Measurements from ENCODE around the gene PDE6A. TPM values are rescaled to one million over a fixed set of nuclear protein-coding genes. Genes with fewer than 3 reads are reported as not detected.

Gene PDE6A
- total RNA-seq, 1 donor from 2014 or later, result not detected

GRCh38 chr5:149837680-149838269 is 106.8 kb downstream of the PDE6A start:
- no peak overlapping the region for H3K4me3 ChIP-seq
- H3K27me3 ChIP-seq, result no peaks in the 10 kb centered on the region
- no peaks in the 10 kb centered on the region for H3K36me3 ChIP-seq
- H3K4me1 ChIP-seq, result no peaks in the 10 kb centered on the region
- no peak for DNase-seq (ENCODE audit: low spot score in 2 of 2)
- no peaks in the 10 kb centered on the region for H3K9me3 ChIP-seq
- TF ChIP-seq, protein P1, sequence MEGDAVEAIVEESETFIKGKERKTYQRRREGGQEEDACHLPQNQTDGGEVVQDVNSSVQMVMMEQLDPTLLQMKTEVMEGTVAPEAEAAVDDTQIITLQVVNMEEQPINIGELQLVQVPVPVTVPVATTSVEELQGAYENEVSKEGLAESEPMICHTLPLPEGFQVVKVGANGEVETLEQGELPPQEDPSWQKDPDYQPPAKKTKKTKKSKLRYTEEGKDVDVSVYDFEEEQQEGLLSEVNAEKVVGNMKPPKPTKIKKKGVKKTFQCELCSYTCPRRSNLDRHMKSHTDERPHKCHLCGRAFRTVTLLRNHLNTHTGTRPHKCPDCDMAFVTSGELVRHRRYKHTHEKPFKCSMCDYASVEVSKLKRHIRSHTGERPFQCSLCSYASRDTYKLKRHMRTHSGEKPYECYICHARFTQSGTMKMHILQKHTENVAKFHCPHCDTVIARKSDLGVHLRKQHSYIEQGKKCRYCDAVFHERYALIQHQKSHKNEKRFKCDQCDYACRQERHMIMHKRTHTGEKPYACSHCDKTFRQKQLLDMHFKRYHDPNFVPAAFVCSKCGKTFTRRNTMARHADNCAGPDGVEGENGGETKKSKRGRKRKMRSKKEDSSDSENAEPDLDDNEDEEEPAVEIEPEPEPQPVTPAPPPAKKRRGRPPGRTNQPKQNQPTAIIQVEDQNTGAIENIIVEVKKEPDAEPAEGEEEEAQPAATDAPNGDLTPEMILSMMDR (IDR thresholded peaks at IDR 0.05), result peak; percentile 40 to 69 (median 64)
- no peak overlapping the region for H3K27ac ChIP-seq
- intact Hi-C loops (cut with DNase I), result loop anchor here (1.0 to 10.0 kb wide), 3 partner anchors 124 to 377 kb away; no protein-coding TSS in a partner anchor

- Histone ChIP-seq H3K36me3 (no peaks in the 10 kb centered on the region), H3K4me1 (no peaks in the 10 kb centered on the region), H3K27me3 (no peaks in the 10 kb centered on the region), H3K4me3 (no peak overlapping the region), H3K27ac (no peak overlapping the region), H3K9me3 (no peaks in the 10 kb centered on the region)
- TF ChIP-seq, protein P1 (IDR thresholded peaks at IDR 0.05), result no peak
- intact Hi-C loops (cut with DNase I), result loop anchor here (1.0 to 10.0 kb wide), 3 partner anchors 125 to 378 kb away; no protein-coding TSS in a partner anchor
- no peak for DNase-seq (ENCODE audit: low spot score in 2 of 2)
Observed at GRCh38 chr5:149836451-149837139, 108.0 kb downstream of the PDE6A start.

DNA sequence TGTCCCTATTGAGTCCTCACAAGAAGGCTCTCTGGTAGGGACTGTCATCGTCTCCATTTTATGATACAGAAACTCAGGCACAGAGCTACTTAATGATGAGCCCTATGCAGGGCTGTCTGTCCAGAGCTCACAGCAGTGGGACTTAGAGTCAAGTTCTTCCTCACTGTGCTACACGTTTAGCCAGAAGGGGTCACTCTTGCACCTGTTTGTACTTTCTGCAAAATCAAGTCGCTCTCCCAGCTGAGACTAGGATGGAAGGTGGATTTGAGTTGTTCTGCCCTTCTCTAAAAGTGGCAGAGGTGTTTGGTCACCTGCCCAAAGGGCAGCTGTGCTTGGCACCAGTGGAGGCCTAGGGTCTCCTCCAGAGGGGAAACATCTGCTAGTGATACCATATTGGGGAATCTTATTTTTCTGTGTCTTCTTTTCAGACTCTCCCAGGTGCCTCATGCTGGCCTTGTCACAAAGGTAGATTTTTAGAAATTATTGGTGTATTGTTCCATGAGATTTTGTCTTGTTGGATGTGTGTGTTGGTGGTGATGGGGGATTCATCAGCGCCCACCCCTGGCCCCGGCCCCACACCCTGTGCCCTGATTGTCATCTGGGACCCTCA is 110.2 kb downstream of the PDE6A start:
- TF ChIP-seq, protein P1 (IDR thresholded peaks at IDR 0.05), result peak; percentile 61 to 74 (median 73)
- no peak overlapping the region for H3K27ac ChIP-seq
- H3K9me3 ChIP-seq, result no peaks in the 10 kb centered on the region
- intact Hi-C loops (cut with DNase I), result loop anchor here (1.0 to 10.0 kb wide), 3 partner anchors 156 to 380 kb away; no protein-coding TSS in a partner anchor
- no peaks in the 10 kb centered on the region for H3K27me3 ChIP-seq
- H3K36me3 ChIP-seq, result no peaks in the 10 kb centered on the region
- H3K4me3 ChIP-seq, result no peak overlapping the region
- H3K4me1 ChIP-seq, result no peaks in the 10 kb centered on the region
- DNase-seq (ENCODE audit: low spot score in 2 of 2), result peak in 1 of 2 donors; percentile 79

DNA sequence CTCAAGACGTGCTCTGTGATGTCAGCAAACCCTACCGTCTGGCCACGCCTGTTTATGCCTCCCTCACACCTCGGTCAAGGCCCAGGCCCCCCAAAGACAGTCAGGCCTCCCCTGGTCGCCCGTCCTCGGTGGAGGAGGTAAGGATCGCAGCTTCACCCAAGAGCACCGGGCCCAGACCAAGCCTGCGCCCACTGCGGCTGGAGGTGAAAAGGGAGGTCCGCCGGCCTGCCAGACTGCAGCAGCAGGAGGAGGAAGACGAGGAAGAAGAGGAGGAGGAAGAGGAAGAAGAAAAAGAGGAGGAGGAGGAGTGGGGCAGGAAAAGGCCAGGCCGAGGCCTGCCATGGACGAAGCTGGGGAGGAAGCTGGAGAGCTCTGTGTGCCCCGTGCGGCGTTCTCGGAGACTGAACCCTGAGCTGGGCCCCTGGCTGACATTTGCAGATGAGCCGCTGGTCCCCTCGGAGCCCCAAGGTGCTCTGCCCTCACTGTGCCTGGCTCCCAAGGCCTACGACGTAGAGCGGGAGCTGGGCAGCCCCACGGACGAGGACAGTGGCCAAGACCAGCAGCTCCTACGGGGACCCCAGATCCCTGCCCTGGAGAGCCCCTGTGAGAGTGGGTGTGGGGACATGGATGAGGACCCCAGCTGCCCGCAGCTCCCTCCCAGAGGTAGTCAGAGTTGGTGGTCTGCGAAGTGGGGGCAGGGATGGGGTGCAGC is 111.3 kb downstream of the PDE6A start:
- DNase-seq (ENCODE audit: low spot score in 2 of 2), result no peak
- H3K36me3 ChIP-seq, result no peaks in the 10 kb centered on the region
- no peak overlapping the region for H3K27ac ChIP-seq
- TF ChIP-seq, protein P1 (IDR thresholded peaks at IDR 0.05), result no peak
- intact Hi-C loops (cut with DNase I), result loop anchor here (10.0 kb wide), 2 partner anchors 282 to 382 kb away; no protein-coding TSS in a partner anchor
- H3K4me3 ChIP-seq, result no peak overlapping the region
- no peaks in the 10 kb centered on the region for H3K9me3 ChIP-seq
- H3K4me1 ChIP-seq, result no peaks in the 10 kb centered on the region
- H3K27me3 ChIP-seq, result no peaks in the 10 kb centered on the region

DNA sequence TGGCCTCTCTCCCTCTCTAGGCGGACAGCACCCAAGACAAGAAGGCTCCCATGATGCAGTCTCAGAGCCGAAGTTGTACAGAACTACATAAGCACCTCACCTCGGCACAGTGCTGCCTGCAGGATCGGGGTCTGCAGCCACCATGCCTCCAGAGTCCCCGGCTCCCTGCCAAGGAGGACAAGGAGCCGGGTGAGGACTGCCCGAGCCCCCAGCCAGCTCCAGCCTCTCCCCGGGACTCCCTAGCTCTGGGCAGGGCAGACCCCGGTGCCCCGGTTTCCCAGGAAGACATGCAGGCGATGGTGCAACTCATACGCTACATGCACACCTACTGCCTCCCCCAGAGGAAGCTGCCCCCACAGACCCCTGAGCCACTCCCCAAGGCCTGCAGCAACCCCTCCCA is 112.0 kb downstream of the PDE6A start:
- Histone ChIP-seq H3K4me1 (no peaks in the 10 kb centered on the region), H3K4me3 (no peak overlapping the region), H3K27ac (no peak overlapping the region), H3K27me3 (no peaks in the 10 kb centered on the region), H3K9me3 (no peaks in the 10 kb centered on the region), H3K36me3 (no peaks in the 10 kb centered on the region)
- no peak for DNase-seq (ENCODE audit: low spot score in 2 of 2)
- TF ChIP-seq, protein P1 (IDR thresholded peaks at IDR 0.05), result no peak
- intact Hi-C loops (cut with DNase I), result loop anchor here (10.0 kb wide), 2 partner anchors 282 to 382 kb away; no protein-coding TSS in a partner anchor

Measured in ascending aorta (tissue), 2 donors.